RWPE1 (cell line): Measurements from ENCODE around the gene DUSP5.

ENCODE experiments used
- CTCF ChIA-PET: fragments of 350-600 bp; sonication (Branson Sonifier 250); formaldehyde crosslinking; extraction: SDS; loops from one replicate; lab custom pipeline; 2021; lab: Yijun Ruan, JAX
- POLR2A ChIA-PET: fragments of 400-600 bp; formaldehyde crosslinking; extraction: SDS; loops from one replicate; lab custom pipeline; 2020; ENCODE audit warnings: antibody characterized with exemption; ENCODE audit not compliant: low non-redundant PET; lab: Yijun Ruan, JAX
- DNase-seq: peaks from one replicate; pipeline ENCODE4 v3.0.0; 2012; ENCODE audit warnings: low spot score
- H3K27ac ChIP-seq: fragments of 450-650 bp; 2 replicates; pipeline ENCODE4 v1.5.1; 2017
- TF ChIP-seq, protein P1 (sequence below): fragments of 450-650 bp; conservative IDR thresholded peaks from 2 replicates; pipeline ENCODE4 v1.5.1; 2017; ENCODE audit warnings: low read depth, mild to moderate bottlenecking

DUSP5 gene

DNA sequence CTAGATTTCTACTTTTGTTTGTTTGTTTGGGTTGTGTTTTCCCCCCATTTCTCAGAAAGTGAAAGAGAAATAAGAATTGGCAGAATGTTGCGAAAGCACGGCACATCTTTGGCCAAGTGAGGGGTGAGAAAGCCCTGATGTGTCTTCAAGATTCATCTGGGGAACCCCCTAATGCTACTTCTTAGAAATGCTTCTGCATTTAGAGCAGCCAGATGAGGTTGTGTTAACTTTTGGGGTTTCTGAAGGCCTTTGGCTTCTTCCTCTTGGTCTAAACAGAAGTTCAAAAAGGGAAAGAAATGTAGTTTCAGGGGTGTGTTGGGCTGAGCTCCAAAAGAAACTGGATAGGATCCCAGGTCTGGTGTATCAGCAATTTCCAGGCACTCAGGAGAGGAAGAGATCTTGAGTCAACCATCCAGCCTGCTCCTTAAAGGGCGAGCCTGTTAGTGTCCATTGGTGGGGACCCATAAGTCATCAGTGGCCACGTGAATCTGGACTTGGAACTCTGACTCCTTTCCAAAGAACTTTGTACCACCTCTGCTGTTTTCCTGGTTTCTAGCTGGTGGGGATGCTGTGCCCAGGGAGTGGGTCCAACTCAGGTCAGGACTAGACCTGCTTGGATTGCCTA, 6.5 kb downstream of the DUSP5 start:
- H3K27ac ChIP-seq, result peak overlapping the region; percentile 75
- ChIA-PET CTCF (interaction anchor here (0.5 to 1.2 kb wide), 3 partner anchors 48 to 197 kb away, joined by 3 to 4 read pairs (median 3); no protein-coding TSS in a partner anchor), POLR2A (no interaction called here)
- DNase-seq, result no peak
- TF ChIP-seq, protein P1, sequence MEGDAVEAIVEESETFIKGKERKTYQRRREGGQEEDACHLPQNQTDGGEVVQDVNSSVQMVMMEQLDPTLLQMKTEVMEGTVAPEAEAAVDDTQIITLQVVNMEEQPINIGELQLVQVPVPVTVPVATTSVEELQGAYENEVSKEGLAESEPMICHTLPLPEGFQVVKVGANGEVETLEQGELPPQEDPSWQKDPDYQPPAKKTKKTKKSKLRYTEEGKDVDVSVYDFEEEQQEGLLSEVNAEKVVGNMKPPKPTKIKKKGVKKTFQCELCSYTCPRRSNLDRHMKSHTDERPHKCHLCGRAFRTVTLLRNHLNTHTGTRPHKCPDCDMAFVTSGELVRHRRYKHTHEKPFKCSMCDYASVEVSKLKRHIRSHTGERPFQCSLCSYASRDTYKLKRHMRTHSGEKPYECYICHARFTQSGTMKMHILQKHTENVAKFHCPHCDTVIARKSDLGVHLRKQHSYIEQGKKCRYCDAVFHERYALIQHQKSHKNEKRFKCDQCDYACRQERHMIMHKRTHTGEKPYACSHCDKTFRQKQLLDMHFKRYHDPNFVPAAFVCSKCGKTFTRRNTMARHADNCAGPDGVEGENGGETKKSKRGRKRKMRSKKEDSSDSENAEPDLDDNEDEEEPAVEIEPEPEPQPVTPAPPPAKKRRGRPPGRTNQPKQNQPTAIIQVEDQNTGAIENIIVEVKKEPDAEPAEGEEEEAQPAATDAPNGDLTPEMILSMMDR, result no peak

GRCh38 chr10:110505130-110505770, 7.5 kb downstream of the DUSP5 start:
- ChIA-PET CTCF (interaction anchor here (0.7 to 1.2 kb wide), 2 partner anchors 100 to 151 kb away, joined by 3 to 4 read pairs; no protein-coding TSS in a partner anchor), POLR2A (no interaction called here)
- DNase-seq, result no peak
- TF ChIP-seq, protein P1, result no peak
- H3K27ac ChIP-seq, result peak overlapping the region; percentile 75

DNA sequence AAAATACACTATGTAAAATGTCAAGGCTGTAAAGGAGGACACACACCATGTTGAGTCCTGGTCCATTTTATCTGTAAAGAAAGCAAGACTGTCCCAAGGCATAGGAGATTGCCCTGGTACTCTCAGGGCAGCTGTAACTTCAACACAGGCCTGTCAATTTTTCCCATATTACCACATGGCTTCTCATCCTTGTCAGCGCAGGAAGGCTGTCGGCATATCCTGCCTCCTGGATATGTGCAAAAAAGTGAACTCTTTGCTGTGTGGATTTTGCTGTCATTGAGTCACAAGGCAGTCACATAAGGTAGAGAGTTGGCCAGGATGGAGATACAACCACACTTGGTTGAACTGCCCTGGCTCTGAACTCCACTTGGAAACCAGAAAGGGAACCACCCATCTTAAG, 8.7 kb downstream of the DUSP5 start:
- ChIA-PET CTCF (interaction anchor here (0.6 kb wide), 1 partner anchor 40 kb away, joined by 4 read pairs; no protein-coding TSS in a partner anchor), POLR2A (interaction anchor here (0.6 kb wide), 1 partner anchor 254 kb away, joined by 7 read pairs; no protein-coding TSS in a partner anchor)
- no peak for DNase-seq
- no peak overlapping the region for H3K27ac ChIP-seq
- TF ChIP-seq, protein P1, result no peak

GRCh38 chr10:110507346-110507745, 9.6 kb downstream of the DUSP5 start:
- ChIA-PET POLR2A (interaction anchor here (0.6 kb wide), 1 partner anchor 253 kb away, joined by 7 read pairs; no protein-coding TSS in a partner anchor), CTCF (interaction anchor here (0.7 kb wide), 1 partner anchor 98 kb away, joined by 4 read pairs; no protein-coding TSS in a partner anchor)
- H3K27ac ChIP-seq, result no peak overlapping the region
- TF ChIP-seq, protein P1, result no peak
- DNase-seq, result no peak

GRCh38 chr10:110508159-110508788, 10.6 kb downstream of the DUSP5 start:
- TF ChIP-seq, protein P1, result no peak
- no peak for DNase-seq
- ChIA-PET CTCF (interaction anchor here (0.7 kb wide), 1 partner anchor 624 kb away, joined by 3 read pairs; no protein-coding TSS in a partner anchor), POLR2A (interaction anchor here (0.6 kb wide), 1 partner anchor 88 kb away, joined by 3 read pairs; no protein-coding TSS in a partner anchor)
- peak overlapping the region; percentile 25 for H3K27ac ChIP-seq
